ENCODE measurements around the gene NDE1.

Gene NDE1

GRCh38 chr16:15701367-15701766, 51.3 kb downstream of the NDE1 start:
- H3K4me1 ChIP-seq (ENCODE audit: control insufficient read depth, insufficient read depth, low read length, poor library complexity, severe bottlenecking), result peaks cover 5% of the 10 kb centered on the region
- WGBS, 2 experiments (ENCODE audit: insufficient coverage in 2 of 2), result 96 to 99% methylated on average over 6 of the region's 6 CpGs
- H3K36me3 ChIP-seq (ENCODE audit: control insufficient read depth, insufficient read depth, low read length), result peaks cover 88% of the 10 kb centered on the region
- H3K27ac ChIP-seq (ENCODE audit: low read depth, low read length, severe bottlenecking), result no peak overlapping the region
- no peaks in the 10 kb centered on the region for H3K9me3 ChIP-seq (ENCODE audit: control insufficient read depth, low read length)
- H3K4me3 ChIP-seq (ENCODE audit: extremely low read depth, insufficient read depth, low read length, poor library complexity, severe bottlenecking), result no peak overlapping the region

GRCh38 chr16:15701975-15702970, 52.2 kb downstream of the NDE1 start:
- peak overlapping the region; percentile 53 for H3K27ac ChIP-seq (ENCODE audit: low read depth, low read length, severe bottlenecking)
- peaks cover 5% of the 10 kb centered on the region for H3K4me1 ChIP-seq (ENCODE audit: control insufficient read depth, insufficient read depth, low read length, poor library complexity, severe bottlenecking)
- no peaks in the 10 kb centered on the region for H3K9me3 ChIP-seq (ENCODE audit: control insufficient read depth, low read length)
- H3K36me3 ChIP-seq (ENCODE audit: control insufficient read depth, insufficient read depth, low read length), result peaks cover 80% of the 10 kb centered on the region
- 94 to 97% methylated on average over 3 to 11 of the region's 11 CpGs for WGBS, 2 experiments (ENCODE audit: insufficient coverage in 2 of 2)
- H3K4me3 ChIP-seq (ENCODE audit: extremely low read depth, insufficient read depth, low read length, poor library complexity, severe bottlenecking), result no peak overlapping the region

- Histone ChIP-seq H3K4me1 (ENCODE audit: control insufficient read depth, insufficient read depth, low read length, poor library complexity, severe bottlenecking) (peaks cover 5% of the 10 kb centered on the region), H3K27ac (ENCODE audit: low read depth, low read length, severe bottlenecking) (peak overlapping the region; percentile 53), H3K36me3 (ENCODE audit: control insufficient read depth, insufficient read depth, low read length) (peaks cover 70% of the 10 kb centered on the region), H3K4me3 (ENCODE audit: extremely low read depth, insufficient read depth, low read length, poor library complexity, severe bottlenecking) (no peak overlapping the region), H3K9me3 (ENCODE audit: control insufficient read depth, low read length) (no peaks in the 10 kb centered on the region)
- whole genome bisulfite sequencing, 2 experiments (ENCODE audit: insufficient coverage in 2 of 2), result 94 to 96% methylated on average over 9 to 11 of the region's 14 CpGs
Observed at GRCh38 chr16:15703029-15703736, 53.1 kb downstream of the NDE1 start.

GRCh38 chr16:15704545-15704987, 54.5 kb downstream of the NDE1 start:
- Histone ChIP-seq H3K36me3 (ENCODE audit: control insufficient read depth, insufficient read depth, low read length) (peaks cover 57% of the 10 kb centered on the region), H3K4me3 (ENCODE audit: extremely low read depth, insufficient read depth, low read length, poor library complexity, severe bottlenecking) (no peak overlapping the region), H3K4me1 (ENCODE audit: control insufficient read depth, insufficient read depth, low read length, poor library complexity, severe bottlenecking) (peaks cover 5% of the 10 kb centered on the region), H3K9me3 (ENCODE audit: control insufficient read depth, low read length) (no peaks in the 10 kb centered on the region), H3K27ac (ENCODE audit: low read depth, low read length, severe bottlenecking) (no peak overlapping the region)
- 56 to 69% methylated on average over 2 to 6 of the region's 8 CpGs for WGBS, 2 experiments (ENCODE audit: insufficient coverage in 2 of 2)

GRCh38 chr16:15705064-15705565, 55.1 kb downstream of the NDE1 start:
- H3K36me3 ChIP-seq (ENCODE audit: control insufficient read depth, insufficient read depth, low read length), result peaks cover 51% of the 10 kb centered on the region
- peaks cover 5% of the 10 kb centered on the region for H3K4me1 ChIP-seq (ENCODE audit: control insufficient read depth, insufficient read depth, low read length, poor library complexity, severe bottlenecking)
- H3K27ac ChIP-seq (ENCODE audit: low read depth, low read length, severe bottlenecking), result no peak overlapping the region
- no peak overlapping the region for H3K4me3 ChIP-seq (ENCODE audit: extremely low read depth, insufficient read depth, low read length, poor library complexity, severe bottlenecking)
- no peaks in the 10 kb centered on the region for H3K9me3 ChIP-seq (ENCODE audit: control insufficient read depth, low read length)
- 91 to 94% methylated on average over 7 to 8 of the region's 8 CpGs for WGBS, 2 experiments (ENCODE audit: insufficient coverage in 2 of 2)

- H3K4me3 ChIP-seq (ENCODE audit: extremely low read depth, insufficient read depth, low read length, poor library complexity, severe bottlenecking), result no peak overlapping the region
- WGBS, 2 experiments (ENCODE audit: insufficient coverage in 2 of 2), result 95 to 96% methylated on average over 3 of the region's 3 CpGs
- peaks cover 29% of the 10 kb centered on the region for H3K36me3 ChIP-seq (ENCODE audit: control insufficient read depth, insufficient read depth, low read length)
- peaks cover 5% of the 10 kb centered on the region for H3K4me1 ChIP-seq (ENCODE audit: control insufficient read depth, insufficient read depth, low read length, poor library complexity, severe bottlenecking)
- H3K9me3 ChIP-seq (ENCODE audit: control insufficient read depth, low read length), result no peaks in the 10 kb centered on the region
- no peak overlapping the region for H3K27ac ChIP-seq (ENCODE audit: low read depth, low read length, severe bottlenecking)
Observed at GRCh38 chr16:15707332-15707731, 57.3 kb downstream of the NDE1 start.

- Histone ChIP-seq H3K36me3 (ENCODE audit: control insufficient read depth, insufficient read depth, low read length) (peaks cover 22% of the 10 kb centered on the region), H3K9me3 (ENCODE audit: control insufficient read depth, low read length) (no peaks in the 10 kb centered on the region), H3K4me3 (ENCODE audit: extremely low read depth, insufficient read depth, low read length, poor library complexity, severe bottlenecking) (no peak overlapping the region), H3K4me1 (ENCODE audit: control insufficient read depth, insufficient read depth, low read length, poor library complexity, severe bottlenecking) (no peaks in the 10 kb centered on the region), H3K27ac (ENCODE audit: low read depth, low read length, severe bottlenecking) (no peak overlapping the region)
- WGBS, 2 experiments (ENCODE audit: insufficient coverage in 2 of 2), result 94 to 95% methylated on average over 12 of the region's 12 CpGs
Observed at GRCh38 chr16:15708096-15708495, 58.1 kb downstream of the NDE1 start.

GRCh38 chr16:15708997-15709396, 59.0 kb downstream of the NDE1 start:
- H3K27ac ChIP-seq (ENCODE audit: low read depth, low read length, severe bottlenecking), result no peak overlapping the region
- WGBS, 2 experiments (ENCODE audit: insufficient coverage in 2 of 2), result 92 to 98% methylated on average over 5 to 6 of the region's 7 CpGs
- no peaks in the 10 kb centered on the region for H3K9me3 ChIP-seq (ENCODE audit: control insufficient read depth, low read length)
- H3K4me3 ChIP-seq (ENCODE audit: extremely low read depth, insufficient read depth, low read length, poor library complexity, severe bottlenecking), result no peak overlapping the region
- no peaks in the 10 kb centered on the region for H3K4me1 ChIP-seq (ENCODE audit: control insufficient read depth, insufficient read depth, low read length, poor library complexity, severe bottlenecking)
- H3K36me3 ChIP-seq (ENCODE audit: control insufficient read depth, insufficient read depth, low read length), result peaks cover 18% of the 10 kb centered on the region

GRCh38 chr16:15714393-15715172, 64.5 kb downstream of the NDE1 start:
- WGBS, 2 experiments (ENCODE audit: insufficient coverage in 2 of 2), result 88 to 92% methylated on average over 18 to 20 of the region's 29 CpGs
- Histone ChIP-seq H3K4me1 (ENCODE audit: control insufficient read depth, insufficient read depth, low read length, poor library complexity, severe bottlenecking) (no peaks in the 10 kb centered on the region), H3K9me3 (ENCODE audit: control insufficient read depth, low read length) (no peaks in the 10 kb centered on the region), H3K27ac (ENCODE audit: low read depth, low read length, severe bottlenecking) (no peak overlapping the region), H3K4me3 (ENCODE audit: extremely low read depth, insufficient read depth, low read length, poor library complexity, severe bottlenecking) (no peak overlapping the region), H3K36me3 (ENCODE audit: control insufficient read depth, insufficient read depth, low read length) (peaks cover 15% of the 10 kb centered on the region)

GRCh38 chr16:15715221-15715620, 65.2 kb downstream of the NDE1 start:
- Histone ChIP-seq H3K9me3 (ENCODE audit: control insufficient read depth, low read length) (no peaks in the 10 kb centered on the region), H3K4me1 (ENCODE audit: control insufficient read depth, insufficient read depth, low read length, poor library complexity, severe bottlenecking) (no peaks in the 10 kb centered on the region), H3K27ac (ENCODE audit: low read depth, low read length, severe bottlenecking) (no peak overlapping the region), H3K36me3 (ENCODE audit: control insufficient read depth, insufficient read depth, low read length) (peaks cover 15% of the 10 kb centered on the region), H3K4me3 (ENCODE audit: extremely low read depth, insufficient read depth, low read length, poor library complexity, severe bottlenecking) (no peak overlapping the region)
- WGBS, 2 experiments (ENCODE audit: insufficient coverage in 2 of 2), result 90 to 92% methylated on average over 5 of the region's 5 CpGs

Data from mesodermal cell (in vitro differentiated cells).